Hepatocyte (in vitro differentiated cells): ENCODE measurements around the gene ATOX1. TPM values are rescaled to one million over a fixed set of nuclear protein-coding genes. Genes with fewer than 3 reads are reported as not detected.

Experiments used
- DNase-seq: peaks from one replicate; pipeline ENCODE4 v3.0.0-alpha.2; 2016; ENCODE audit warnings: low spot score
- H2AFZ ChIP-seq: fragments of 200-600 bp; sonication (generic); 2 replicates; pipeline ENCODE4 v1.6.0; 2016; ENCODE audit warnings: antibody characterized with exemption, mild to moderate bottlenecking
- H3K27ac ChIP-seq: fragments of 200-600 bp; sonication (generic); 2 replicates; pipeline ENCODE4 v1.5.1; 2016; ENCODE audit warnings: mild to moderate bottlenecking
- H3K27me3 ChIP-seq: fragments of 200-600 bp; sonication (generic); 2 replicates; pipeline ENCODE4 v1.6.1; 2016
- H3K36me3 ChIP-seq: fragments of 200-600 bp; sonication (generic); replicated peaks from 2 replicates; pipeline ENCODE4 v1.5.1; 2016; ENCODE audit warnings: low read depth; ENCODE audit not compliant: insufficient read depth
- H3K4me1 ChIP-seq: fragments of 200-600 bp; sonication (generic); 2 replicates; pipeline ENCODE4 v1.5.1; 2016; ENCODE audit warnings: mild to moderate bottlenecking, moderate library complexity; ENCODE audit not compliant: insufficient read depth
- H3K4me2 ChIP-seq: fragments of 200-600 bp; sonication (generic); 2 replicates; pipeline ENCODE4 v1.6.0; 2016
- H3K4me3 ChIP-seq: fragments of 200-600 bp; sonication (generic); 2 replicates; pipeline ENCODE4 v1.5.1; 2016; ENCODE audit warnings: mild to moderate bottlenecking
- H3K79me2 ChIP-seq: fragments of 200-600 bp; sonication (generic); 2 replicates; pipeline ENCODE4 v1.6.0; 2017; ENCODE audit warnings: mild to moderate bottlenecking
- H3K9me2 ChIP-seq: fragments of 200-600 bp; sonication (generic); replicated peaks from 2 replicates; pipeline ENCODE4 v1.6.0; 2017; ENCODE audit warnings: mild to moderate bottlenecking; ENCODE audit not compliant: insufficient read depth
- H3K9me3 ChIP-seq: fragments of 200-600 bp; sonication (generic); 2 replicates; pipeline ENCODE4 v1.5.1; 2016; ENCODE audit warnings: low read depth, mild to moderate bottlenecking
- H4K20me1 ChIP-seq: fragments of 200-600 bp; sonication (generic); 2 replicates; pipeline ENCODE4 v1.6.0; 2016; ENCODE audit warnings: mild to moderate bottlenecking; ENCODE audit not compliant: insufficient read depth, poor library complexity, severe bottlenecking
- CTCF ChIP-seq: fragments of 200-600 bp; sonication (generic); IDR thresholded peaks from 2 replicates; pipeline ENCODE4 v1.5.1; 2016; ENCODE audit warnings: antibody characterized with exemption, mild to moderate bottlenecking; ENCODE audit not compliant: poor library complexity
- EZH2 ChIP-seq: fragments of 200-600 bp; sonication (generic); IDR thresholded peaks from 2 replicates; pipeline ENCODE4 v1.6.1; 2016; ENCODE audit warnings: antibody characterized with exemption, mild to moderate bottlenecking, borderline replicate concordance
- EZH2phosphoT487 ChIP-seq: fragments of 200-600 bp; sonication (generic); IDR thresholded peaks from one replicate; pipeline ENCODE4 v1.6.1; 2018; ENCODE audit warnings: antibody characterized with exemption, mild to moderate bottlenecking, low read depth, moderate library complexity; ENCODE audit not compliant: unreplicated experiment, severe bottlenecking
- WGBS: methylation state at CpG from one replicate; pipeline ENCODE4 v1.1.6; 2016; ENCODE audit warnings: low lambda C conversion rate; ENCODE audit errors: missing lambda C conversion rate; 5-methylcytosine and 5-hydroxymethylcytosine counted together
- polyA plus RNA-seq: library from polyadenylated mRNA; unstranded; fragments of >200 nt; fragmentation: Nextera tagmentation; extraction: Ambion mirVana; gene quantifications from 2 replicates; pipeline ENCODE4 v1.2.1, GENCODE V29; 2016
- total RNA-seq: library from RNA; depleted of rRNA; stranded (reverse); fragments of >200 nt; gene quantifications from 2 replicates; pipeline ENCODE4 v1.2.3, GENCODE V29; 2014

Gene ATOX1
- total and polyA plus RNA-seq, 2 experiments from 2014 or later: 112 to 348 TPM

- H3K4me2 ChIP-seq: no peak overlapping the region
- no peak for DNase-seq
- H3K79me2 ChIP-seq: peaks cover 100% of the 10 kb centered on the region
- no peak overlapping the region for H2AFZ ChIP-seq
- H3K27ac ChIP-seq: no peak overlapping the region
- 76% methylated on average over 1 of the region's 1 CpG for WGBS
- peaks cover 100% of the 10 kb centered on the region for H4K20me1 ChIP-seq
- H3K4me3 ChIP-seq: no peak overlapping the region
- H3K9me3 ChIP-seq: no peaks in the 10 kb centered on the region
- H3K27me3 ChIP-seq: no peaks in the 10 kb centered on the region
- H3K9me2 ChIP-seq: no peaks in the 10 kb centered on the region
- TF ChIP-seq EZH2phosphoT487 (no peak), CTCF (no peak), EZH2 (no peak)
- peaks cover 15% of the 10 kb centered on the region for H3K4me1 ChIP-seq
- H3K36me3 ChIP-seq: no peaks in the 10 kb centered on the region
Measured at GRCh38 chr5:151781201-151781600, 22.8 kb upstream of the ATOX1 start.

GRCh38 chr5:151780348-151780747 lies 21.9 kb upstream of the ATOX1 start:
- no peaks in the 10 kb centered on the region for H3K9me2 ChIP-seq
- H3K36me3 ChIP-seq: no peaks in the 10 kb centered on the region
- no peaks in the 10 kb centered on the region for H3K27me3 ChIP-seq
- peaks cover 100% of the 10 kb centered on the region for H3K79me2 ChIP-seq
- H3K4me2 ChIP-seq: no peak overlapping the region
- H3K9me3 ChIP-seq: no peaks in the 10 kb centered on the region
- peaks cover 18% of the 10 kb centered on the region for H3K4me1 ChIP-seq
- DNase-seq: no peak
- TF ChIP-seq CTCF (no peak), EZH2 (no peak), EZH2phosphoT487 (no peak)
- H3K4me3 ChIP-seq: no peak overlapping the region
- no peak overlapping the region for H2AFZ ChIP-seq
- H3K27ac ChIP-seq: no peak overlapping the region
- WGBS: 89% methylated on average over 11 of the region's 11 CpGs
- peaks cover 100% of the 10 kb centered on the region for H4K20me1 ChIP-seq

- DNase-seq: no peak
- peaks cover 100% of the 10 kb centered on the region for H3K79me2 ChIP-seq
- H3K27me3 ChIP-seq: no peaks in the 10 kb centered on the region
- H4K20me1 ChIP-seq: peaks cover 100% of the 10 kb centered on the region
- no peaks in the 10 kb centered on the region for H3K36me3 ChIP-seq
- no peak overlapping the region for H3K27ac ChIP-seq
- WGBS: 81% methylated on average over 3 of the region's 3 CpGs
- peaks cover 18% of the 10 kb centered on the region for H3K4me1 ChIP-seq
- H3K9me3 ChIP-seq: no peaks in the 10 kb centered on the region
- H3K9me2 ChIP-seq: no peaks in the 10 kb centered on the region
- no peak overlapping the region for H3K4me3 ChIP-seq
- no peak overlapping the region for H3K4me2 ChIP-seq
- TF ChIP-seq EZH2 (no peak), EZH2phosphoT487 (no peak), CTCF (no peak)
- H2AFZ ChIP-seq: no peak overlapping the region
Measured at GRCh38 chr5:151779531-151780125, 21.2 kb upstream of the ATOX1 start.
